Activated T-helper 9 cell treated with anti-CD3 and anti-CD28 coated beads, Interleukin-2, amount 50 U/mL, for 16 hours (primary cell): ENCODE measurements around the gene MYH11.
"Not testable (repeated sequence)": the region's sequence is repeated elsewhere in the genome, so short reads cannot be mapped to it uniquely, and the experiment has no call there.

Source experiments
- DNase-seq: peaks from one replicate; pipeline ENCODE4 v3.0.0-alpha.2; 2020; ENCODE audit warnings: low read depth

Gene MYH11

DNA sequence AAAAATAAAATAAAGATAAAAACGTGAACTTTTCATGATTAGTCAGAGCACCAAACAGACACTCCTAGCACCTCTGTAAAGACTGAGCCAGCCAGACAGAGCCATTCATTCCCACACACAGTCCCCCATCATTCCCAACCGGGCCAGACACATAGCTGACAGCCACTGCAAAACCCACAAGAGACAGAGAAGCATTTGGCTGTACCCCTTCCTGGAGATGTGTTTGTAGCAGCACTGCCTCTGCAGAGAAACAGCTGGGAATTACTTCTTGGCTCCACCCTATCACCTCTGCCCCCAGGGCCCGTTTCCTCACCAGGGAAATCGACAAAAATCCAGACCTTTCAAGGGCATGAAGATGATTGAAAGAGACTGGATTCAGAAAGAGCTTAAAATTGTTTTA is 46.4 kb downstream of the MYH11 start:
- no peak for DNase-seq

DNA sequence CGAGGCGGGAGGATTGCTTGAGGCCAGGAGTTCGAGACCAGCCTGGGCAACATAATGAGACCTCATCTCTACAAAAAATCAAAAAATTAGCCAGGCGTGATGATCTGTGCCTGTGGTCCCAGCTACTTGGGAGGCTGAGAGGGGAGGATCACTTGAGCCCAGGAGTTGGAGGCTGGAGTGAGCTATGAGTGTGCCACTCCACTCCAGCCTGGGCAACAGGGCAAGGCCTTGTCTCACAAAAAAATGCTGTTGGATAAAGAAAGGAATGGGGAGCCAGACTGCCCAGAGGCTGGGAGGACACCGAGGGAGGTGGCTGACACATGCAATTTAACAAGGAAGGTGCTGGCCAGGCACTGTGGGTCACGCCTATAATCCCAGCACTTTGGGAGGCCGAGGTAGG is 47.5 kb downstream of the MYH11 start:
- DNase-seq, result not testable (repeated sequence)

DNA sequence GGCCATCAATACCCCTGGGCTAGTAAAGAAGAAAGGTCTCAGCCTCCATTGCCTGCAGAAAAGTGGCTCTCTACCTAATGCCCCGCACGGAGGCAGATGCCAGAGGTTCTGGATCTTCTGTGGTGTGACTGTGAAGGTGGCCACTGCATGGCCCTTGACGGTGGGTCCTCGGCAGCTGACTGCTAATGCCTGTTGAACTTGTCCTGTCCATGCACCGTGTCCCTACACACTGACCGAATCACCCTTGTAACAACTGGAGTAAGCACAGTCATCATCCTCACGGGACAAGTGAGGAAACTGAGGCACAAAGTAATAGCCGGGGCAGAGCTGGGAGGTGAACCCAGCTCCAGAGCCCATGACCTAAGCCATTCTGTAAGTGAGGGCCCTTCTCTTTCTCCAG is 48.8 kb downstream of the MYH11 start:
- no peak for DNase-seq

DNA sequence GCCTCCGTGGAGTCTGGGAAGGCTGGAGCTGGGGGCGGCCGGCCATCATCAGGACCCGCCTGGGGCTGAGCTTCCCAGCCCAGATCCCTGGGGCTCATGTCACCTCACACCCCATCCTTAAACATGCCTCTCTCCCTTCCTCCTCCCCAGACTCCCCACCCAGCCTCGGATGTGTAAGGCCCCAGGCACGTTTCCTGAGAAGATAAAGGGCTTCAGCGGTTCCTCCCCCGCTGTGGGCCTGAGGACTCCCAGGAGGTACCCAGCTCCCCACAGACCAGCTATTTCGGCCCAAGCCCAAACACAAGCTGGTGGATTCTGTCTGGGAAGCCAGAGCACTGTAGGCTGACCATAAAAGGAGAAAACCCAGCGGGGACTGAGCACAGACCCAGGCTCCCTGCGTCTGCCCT is 49.2 kb downstream of the MYH11 start:
- DNase-seq, result no peak

DNA sequence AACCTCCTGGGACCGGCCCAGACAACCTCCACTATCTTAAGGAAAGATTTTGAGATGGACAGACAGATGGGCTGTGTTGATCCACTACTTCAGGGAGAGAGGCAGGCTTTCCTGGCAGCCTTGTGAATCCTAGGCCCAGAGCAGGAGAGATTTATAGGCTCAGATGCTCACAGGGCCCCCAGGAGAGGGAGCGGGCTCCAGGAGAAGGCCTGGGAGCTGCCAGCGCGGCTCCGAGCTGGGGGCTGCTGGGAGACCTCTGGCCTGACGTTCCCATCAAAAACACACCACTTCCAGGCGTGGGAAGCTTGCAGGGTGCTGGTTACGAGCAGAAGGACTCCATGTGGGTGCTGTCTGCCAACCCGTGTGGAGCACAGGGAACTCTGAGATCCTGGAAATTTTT is 53.2 kb downstream of the MYH11 start:
- no peak for DNase-seq

DNA sequence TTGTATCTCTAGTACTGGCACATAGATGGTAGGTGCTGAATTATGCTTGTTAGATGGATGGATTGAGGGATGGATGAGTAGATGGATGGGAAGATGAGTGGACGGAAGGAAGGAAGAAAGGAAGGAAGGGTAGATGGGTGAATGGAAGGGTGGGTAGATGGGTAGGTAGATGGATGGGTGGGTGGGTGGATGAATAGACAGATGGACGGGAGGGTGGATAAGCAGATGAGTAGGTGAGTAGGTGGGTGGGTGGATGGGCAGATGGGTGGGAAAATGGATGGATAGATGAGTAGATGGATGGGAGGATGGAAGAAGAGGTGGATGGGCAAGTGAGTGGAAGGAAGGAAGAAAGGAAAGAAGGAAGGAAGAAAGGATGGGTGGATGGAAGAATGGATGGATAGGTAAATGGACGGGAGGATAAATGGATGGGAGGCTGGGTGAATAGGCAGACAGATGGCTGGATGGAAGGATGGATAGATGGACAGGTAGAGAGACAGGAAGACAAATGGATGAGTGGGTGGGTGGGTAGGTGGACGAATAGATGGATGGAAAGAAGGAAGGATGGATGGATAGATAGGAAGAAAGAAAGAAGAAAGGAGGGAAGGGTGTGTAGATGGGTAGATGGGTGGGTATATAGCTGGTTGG is 56.9 kb downstream of the MYH11 start:
- DNase-seq, result no peak

DNA sequence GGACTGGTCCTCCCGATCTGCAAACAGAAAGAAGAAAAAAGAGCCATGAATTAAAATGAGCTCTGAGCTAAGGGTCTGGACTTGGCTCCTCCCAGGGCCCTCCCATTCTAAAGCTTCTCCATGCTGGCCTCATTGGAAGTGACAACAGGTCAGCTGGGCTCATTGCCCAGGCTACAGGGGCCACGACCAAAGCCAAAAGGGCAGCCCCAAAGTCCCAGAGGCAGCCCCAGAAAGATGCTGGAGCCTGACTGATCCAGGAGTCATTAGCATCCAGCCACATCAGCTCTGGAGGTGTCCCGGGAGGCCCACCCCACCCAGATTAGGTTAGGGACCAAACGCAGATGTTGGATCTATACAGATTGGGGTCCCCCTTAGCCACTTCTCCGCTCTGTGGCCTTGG is 58.2 kb downstream of the MYH11 start:
- DNase-seq, result no peak

DNA sequence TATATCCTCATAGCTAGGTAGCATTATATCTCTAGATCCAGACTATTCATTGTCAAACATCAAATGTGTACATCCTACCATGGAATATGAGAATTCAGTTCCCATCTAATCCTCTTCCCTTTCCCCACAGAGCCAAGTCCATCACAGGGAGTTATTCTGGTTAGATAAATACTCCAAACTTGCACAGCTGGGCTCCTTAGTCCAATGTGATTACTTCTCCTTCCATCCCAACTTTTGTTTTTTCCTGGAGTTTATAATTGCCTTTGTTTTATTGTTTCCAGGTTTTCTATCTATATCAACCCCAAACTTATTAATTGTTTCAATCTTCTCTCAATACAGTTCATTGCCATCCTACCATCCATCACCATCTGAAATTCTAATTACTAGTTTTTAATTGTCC is 59.9 kb downstream of the MYH11 start:
- DNase-seq, result no peak

DNA sequence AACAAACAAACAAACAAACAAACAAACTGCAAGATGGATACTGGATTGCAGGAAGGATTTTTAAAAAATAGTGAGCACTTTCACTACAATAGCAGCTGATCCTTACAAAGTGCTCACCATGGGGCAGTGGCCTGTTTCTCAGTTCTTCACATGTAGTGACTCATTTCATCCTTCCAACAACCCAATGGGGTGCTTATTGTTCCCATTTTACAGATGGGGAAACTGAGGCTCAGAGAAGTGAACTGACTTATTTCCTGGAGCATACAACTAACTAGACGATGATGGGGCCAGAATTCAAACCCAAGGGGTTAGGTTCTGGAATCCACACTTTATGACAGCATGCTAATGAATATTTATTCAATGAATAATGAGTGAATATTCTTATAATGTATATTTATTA is 61.2 kb downstream of the MYH11 start:
- DNase-seq, result no peak

DNA sequence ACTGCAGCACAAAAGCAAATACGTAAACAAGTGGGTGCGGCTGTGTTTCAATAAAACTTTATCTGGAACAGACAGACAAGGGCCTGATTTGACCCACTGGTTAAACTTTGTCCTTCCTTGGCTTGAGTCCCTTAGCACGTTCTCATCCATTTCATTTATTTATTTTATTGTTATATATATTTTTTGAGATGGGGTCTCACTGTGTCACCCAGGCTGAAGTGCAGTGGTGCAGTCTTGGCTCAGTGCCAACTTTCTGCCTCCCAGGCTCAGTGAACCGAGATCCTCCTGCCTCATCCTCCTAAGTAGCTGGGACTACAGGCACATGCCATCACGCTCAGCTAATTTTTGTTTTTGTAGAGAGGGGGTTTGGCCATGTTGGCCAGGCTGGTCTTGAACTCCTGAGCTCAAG is 64.3 kb downstream of the MYH11 start:
- DNase-seq, result no peak

DNA sequence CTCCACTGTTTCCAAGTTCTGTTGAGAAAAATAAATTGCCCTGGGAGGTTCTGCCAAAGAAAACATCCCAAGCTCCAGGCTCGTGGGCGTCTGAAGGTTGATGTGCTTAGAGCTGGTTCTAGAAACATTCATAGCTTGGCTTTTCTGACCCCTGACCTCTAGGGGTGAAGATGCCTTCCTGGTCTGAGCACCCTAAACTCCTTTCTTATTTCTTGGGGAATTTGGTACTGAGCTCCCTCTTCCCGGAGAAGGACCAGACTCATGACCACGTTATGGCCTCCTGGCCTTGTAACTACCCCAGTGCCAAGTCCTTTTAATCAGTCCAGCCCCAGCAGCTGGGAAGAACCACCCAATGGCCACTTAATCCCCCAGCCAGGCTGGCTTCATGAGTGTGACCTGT is 66.4 kb downstream of the MYH11 start:
- no peak for DNase-seq

DNA sequence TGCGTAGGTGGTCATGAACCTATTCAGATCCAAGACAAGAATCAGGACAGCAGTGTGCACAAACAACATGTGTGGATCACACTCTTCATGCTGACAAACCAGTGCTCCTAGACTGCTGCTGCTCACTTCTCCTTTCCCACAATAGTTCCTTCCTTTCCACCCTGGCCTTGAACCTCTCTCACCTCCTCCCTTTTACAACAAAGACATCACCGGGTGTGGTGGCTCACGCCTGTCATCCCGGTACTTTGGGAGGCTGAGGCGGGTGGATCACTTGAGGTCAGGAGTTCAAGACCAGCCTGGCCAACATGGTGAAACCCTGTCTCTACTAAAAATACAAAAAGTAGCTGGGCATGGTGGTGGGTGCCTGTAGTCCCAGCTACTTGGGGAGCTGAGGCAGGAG is 67.0 kb downstream of the MYH11 start:
- DNase-seq, result not testable (repeated sequence)

DNA sequence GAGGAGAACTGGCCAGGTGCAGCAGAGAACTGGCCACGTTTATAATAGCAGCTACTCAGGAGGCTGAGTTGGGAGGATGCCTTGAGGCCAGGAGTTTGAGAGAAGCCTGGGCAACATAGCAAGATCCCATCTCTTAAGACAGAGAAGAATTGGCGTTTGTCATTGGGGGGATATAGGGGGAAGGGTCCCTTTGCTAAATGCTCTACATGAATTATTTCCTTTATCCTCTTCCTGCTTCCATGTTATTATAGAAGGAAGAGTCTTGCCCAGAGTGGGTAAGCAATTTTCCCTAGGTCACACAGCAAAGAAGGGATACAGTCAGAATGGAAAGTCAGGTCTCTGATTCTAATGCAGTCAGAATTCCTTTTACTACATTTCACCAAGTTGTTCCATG is 68.0 kb downstream of the MYH11 start:
- no peak for DNase-seq

DNA sequence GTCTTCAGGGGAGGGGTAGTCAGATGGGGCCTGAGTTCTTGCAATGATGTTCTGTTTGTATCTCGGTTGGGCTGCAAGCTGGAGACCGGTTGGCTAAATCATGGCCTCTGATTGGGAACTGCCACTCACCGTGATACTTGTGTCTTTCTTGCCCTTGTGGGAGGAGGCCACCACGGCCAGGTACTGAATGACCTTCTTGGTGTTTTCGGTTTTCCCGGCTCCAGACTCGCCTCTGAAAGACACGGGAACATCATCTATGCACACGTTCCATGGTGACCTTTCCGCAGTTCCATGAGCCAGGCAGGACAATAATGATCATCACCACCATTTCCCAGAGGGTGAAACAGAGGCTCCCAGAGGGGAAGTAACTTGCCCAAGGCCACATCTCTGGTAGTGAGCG is 70.3 kb downstream of the MYH11 start:
- no peak for DNase-seq

DNA sequence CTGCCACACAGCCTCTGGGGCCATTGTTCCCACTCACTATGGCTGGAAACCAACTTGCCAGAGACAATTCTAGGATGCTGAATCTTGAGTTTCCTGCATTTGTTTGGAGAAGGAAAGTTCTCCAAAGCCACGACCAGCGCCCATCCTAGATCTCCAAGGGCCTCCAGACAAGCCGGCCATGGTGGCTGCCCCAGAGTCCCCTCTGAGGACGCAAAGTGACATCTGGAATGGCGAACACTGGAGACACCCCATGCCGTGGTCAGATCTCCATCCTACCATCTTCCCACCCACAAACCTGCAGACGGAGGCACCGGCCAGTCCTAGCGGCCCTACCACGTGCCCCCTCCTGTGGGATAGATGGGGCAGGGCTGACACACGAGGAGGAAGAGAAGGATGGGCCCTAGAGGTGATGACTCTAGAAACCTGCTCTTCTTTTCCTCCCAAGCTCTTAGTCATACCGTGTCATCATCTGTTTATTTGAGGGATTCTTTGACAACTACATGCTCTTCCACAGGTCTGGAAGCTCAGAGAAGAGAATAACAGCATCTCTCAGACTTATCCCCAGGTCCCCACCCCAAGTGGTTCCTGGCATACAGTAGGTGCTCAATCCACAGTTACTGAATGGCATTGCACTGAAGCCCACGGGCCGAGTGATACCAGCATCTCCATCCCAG is 71.3 kb downstream of the MYH11 start:
- no peak for DNase-seq

DNA sequence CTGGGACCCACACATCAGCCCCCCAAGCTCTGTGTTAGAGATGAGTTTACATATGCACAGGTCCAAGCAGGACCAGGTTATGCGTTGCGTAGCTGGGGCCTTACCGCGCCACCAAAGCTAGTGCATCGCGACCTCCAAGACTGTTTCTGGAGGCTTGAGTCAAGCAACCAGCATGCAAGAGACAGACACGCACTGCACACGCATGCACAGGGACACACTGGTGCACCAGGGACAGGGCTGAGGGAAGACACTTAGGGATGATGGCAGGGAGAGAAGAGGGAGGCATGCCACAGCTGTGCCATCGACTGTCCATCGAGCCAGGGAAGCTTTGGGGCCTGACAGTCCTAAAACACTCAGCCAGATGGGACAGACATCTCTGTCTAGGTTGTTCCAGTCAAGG is 72.8 kb downstream of the MYH11 start:
- no peak for DNase-seq

DNA sequence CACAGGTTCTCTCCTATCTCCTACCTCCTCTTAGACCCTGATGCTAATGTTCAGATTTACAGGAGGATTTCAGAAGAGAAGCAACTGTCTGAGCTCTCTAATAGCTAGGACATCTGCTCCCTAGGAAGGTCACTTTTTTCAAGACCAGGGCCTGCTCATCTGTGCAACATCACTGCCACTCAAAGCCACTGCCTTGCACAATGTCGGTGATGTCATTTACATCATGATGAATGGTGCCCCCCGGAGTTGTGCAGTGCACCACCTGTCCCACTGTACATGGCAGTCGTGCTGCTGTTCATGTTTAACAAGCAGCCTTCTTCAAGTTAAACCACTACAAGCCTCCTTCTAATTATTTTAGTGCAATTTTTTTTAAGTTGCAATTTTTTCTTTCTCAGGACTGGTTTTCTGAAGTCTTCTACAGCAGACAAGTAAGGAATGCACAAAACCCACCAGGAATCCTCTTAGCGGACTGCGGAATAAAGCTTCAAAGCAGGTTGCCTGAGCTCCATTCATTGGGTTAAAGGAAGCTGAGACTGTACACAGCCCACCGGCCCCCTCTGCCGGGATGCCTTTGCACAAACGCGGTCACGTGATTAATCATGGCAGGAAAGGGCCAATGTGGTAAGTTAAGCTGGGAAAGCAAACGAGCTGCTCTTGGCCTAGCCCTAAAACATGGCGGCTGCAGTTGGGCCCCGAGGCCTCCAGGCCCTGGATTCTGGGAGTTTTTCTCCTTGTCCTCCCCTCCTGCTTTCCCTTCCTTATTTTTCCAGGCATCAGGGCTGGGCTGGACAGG is 74.1 kb downstream of the MYH11 start:
- no peak for DNase-seq

DNA sequence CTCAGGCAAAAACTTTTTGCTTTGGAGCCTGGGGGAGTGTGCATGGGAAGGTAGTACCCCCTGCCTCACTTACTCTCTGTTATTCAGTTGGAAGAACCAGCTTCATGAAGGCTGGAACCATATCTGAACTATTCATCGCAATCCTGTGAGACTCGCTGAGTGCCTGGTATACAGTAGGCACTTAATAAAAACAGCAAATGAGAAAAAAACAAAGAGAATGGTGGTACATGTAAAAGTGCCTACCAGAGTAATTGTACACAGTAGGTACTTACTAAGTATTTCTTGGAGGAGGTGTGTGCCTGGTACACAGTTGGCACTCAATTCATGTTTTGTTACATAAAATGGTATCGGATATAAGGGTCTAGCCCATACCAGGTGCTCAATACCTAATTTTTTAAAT is 75.2 kb downstream of the MYH11 start:
- no peak for DNase-seq

DNA sequence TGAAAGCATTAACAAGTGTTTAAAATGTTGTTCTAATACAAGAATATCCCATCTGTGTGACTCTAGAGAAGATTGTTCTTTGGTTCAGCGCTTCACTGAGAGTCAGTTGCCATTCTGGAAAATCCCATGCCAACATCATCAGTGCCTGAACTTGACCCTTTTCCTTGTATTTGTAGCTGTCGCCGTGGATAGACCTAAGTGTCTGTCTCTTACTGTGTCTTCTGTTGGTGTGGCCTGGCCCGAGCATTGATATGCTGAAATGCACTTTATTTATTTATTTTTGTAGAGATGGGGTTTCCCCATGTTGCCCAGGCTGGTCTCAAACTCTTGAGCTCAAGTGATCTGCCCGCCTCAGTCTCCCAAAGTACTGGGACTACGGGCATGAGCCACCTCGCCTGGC is 76.0 kb downstream of the MYH11 start:
- DNase-seq, result no peak

DNA sequence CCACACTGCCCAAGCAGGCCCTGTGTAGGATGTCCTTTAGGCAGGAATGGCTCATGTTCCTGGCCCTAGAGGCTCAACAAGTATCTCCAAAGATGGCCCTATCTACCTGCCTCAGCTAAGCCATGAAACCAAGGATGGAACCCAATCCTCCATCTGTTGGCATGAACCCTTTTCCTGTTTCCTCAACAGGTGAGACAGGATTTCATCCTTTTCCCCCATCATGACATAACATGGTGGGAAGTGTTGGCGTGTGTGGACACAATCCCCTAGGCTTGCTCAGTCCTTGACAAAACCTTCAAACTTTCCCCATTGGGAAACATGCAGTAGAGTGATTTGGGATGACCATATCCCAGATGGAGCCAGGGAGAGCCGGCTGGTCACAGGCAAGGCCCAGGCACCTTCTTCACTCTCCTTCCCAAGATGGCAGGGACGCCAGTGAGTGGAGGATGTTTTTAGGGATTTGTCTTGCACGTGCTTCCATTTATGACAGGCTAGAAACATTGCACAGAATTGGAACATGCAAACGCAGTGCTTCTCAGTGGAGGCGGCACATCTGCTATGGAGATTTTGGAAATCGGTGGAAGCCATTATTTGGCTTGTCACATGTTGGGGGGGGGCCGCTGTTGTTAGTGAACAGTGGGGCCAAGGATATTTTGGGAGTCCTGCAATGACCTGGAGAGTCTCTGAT is 77.0 kb downstream of the MYH11 start:
- no peak for DNase-seq

DNA sequence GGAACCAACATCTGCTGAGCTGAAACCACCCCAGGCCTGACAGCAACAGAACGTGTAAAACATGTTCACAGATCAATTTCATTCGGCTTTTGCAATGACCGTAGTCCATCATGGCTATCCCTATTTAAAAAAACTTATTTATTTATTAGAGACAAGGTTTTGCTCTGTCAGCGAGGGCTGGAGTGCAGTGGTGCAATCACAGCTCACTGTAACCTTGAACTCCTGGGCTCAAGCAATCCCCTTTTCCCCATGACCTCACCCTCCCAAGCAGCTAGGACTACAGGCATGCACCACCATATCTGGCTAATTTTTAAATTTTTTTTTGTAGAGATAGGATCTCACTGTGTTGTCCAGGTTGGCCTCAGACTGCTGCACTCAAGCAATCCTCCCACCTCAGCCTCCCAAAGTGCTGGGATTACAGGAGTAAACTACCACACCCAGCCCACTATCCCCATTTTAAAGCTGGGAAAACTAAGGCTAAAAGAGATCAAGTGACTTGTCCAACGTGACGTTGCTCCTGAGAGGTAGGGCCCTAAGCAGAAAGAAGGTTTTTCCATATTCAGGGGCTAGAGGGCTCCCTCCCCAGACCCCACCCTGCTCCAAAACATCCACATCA is 77.7 kb downstream of the MYH11 start:
- DNase-seq, result no peak

DNA sequence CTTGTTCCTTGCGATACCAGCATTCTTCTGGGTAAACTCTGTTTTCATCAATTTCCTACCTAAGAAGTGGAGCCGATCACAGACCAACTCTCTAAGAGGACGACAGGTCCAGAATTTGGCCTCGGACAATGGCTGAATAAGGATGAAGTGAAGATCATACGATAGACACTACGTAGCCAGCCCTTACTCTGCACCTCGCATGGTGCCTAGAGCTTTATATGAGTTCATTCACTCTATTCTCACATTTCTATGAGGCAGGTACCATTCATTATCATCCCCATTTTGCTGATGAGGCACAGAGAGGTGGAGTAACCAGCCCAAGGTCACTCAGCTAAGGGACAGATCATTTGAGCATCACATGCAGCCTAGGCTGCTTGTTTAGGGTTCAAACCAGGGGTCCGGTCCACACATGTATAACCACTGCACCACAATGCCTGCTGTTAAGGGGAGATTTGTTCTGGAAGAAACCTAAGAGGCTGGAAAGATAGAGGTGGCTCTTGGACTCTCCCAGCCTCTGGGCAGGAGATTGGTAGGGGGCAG is 78.6 kb downstream of the MYH11 start:
- DNase-seq, result no peak
